ENCODE measurements around the gene FIGLA.

- TF ChIP-seq POLR2A (IDR thresholded peaks at IDR 0.05; ENCODE audit: low read length): no peak
- no peak for TF ChIP-seq GATA1 (IDR thresholded peaks at IDR 0.05; ENCODE audit: low read depth, low read length)
Measured at GRCh38 chr2:70744397-70744796, 46.0 kb downstream of the FIGLA start.

All from erythroblast (primary cell).